ENCODE data around the gene ZDHHC14.

Gene ZDHHC14

GRCh38 chr6:157490611-157491269 lies 109.8 kb downstream of the ZDHHC14 start:
- no peak for TF ChIP-seq CTCF (IDR thresholded peaks at IDR 0.05; ENCODE audit: extremely low read depth, missing control alignments)
- no peak for DNase-seq (ENCODE audit: low spot score)

- no peak for TF ChIP-seq CTCF (IDR thresholded peaks at IDR 0.05; ENCODE audit: extremely low read depth, missing control alignments)
- no peak for DNase-seq (ENCODE audit: low spot score)
Measured at GRCh38 chr6:157491571-157492232, 110.7 kb downstream of the ZDHHC14 start.

GRCh38 chr6:157492249-157492648 lies 111.3 kb downstream of the ZDHHC14 start:
- DNase-seq (ENCODE audit: low spot score): no peak
- TF ChIP-seq CTCF (IDR thresholded peaks at IDR 0.05; ENCODE audit: extremely low read depth, missing control alignments): no peak

GRCh38 chr6:157492741-157493140 lies 111.8 kb downstream of the ZDHHC14 start:
- DNase-seq (ENCODE audit: low spot score): no peak
- TF ChIP-seq CTCF (IDR thresholded peaks at IDR 0.05; ENCODE audit: extremely low read depth, missing control alignments): no peak

- no peak for DNase-seq (ENCODE audit: low spot score)
- TF ChIP-seq CTCF (IDR thresholded peaks at IDR 0.05; ENCODE audit: extremely low read depth, missing control alignments): no peak
Measured at GRCh38 chr6:157493173-157493572, 112.2 kb downstream of the ZDHHC14 start.

GRCh38 chr6:157493576-157493975 lies 112.6 kb downstream of the ZDHHC14 start:
- DNase-seq (ENCODE audit: low spot score): no peak
- no peak for TF ChIP-seq CTCF (IDR thresholded peaks at IDR 0.05; ENCODE audit: extremely low read depth, missing control alignments)

- DNase-seq (ENCODE audit: low spot score): no peak
- no peak for TF ChIP-seq CTCF (IDR thresholded peaks at IDR 0.05; ENCODE audit: extremely low read depth, missing control alignments)
Measured at GRCh38 chr6:157494132-157494710, 113.2 kb downstream of the ZDHHC14 start.
